H9 (cell line): ENCODE data around the gene NHSL1. TPM values are rescaled to one million over a fixed set of nuclear protein-coding genes. Genes with fewer than 3 reads are reported as not detected.

Experiments used
- DNase-seq: peaks from one replicate; pipeline ENCODE4 v3.0.0-alpha.2; 2017
- H2AFZ ChIP-seq: one replicate; pipeline ENCODE4 v1.6.1; 2013; ENCODE audit warnings: mild to moderate bottlenecking, low read length, control low read depth, moderate library complexity
- H2AK5ac ChIP-seq: 2 replicates; pipeline ENCODE4 v1.6.1; 2013; ENCODE audit warnings: low read length, control low read depth, mixed read lengths; ENCODE audit not compliant: insufficient read length
- H2BK120ac ChIP-seq: one replicate; pipeline ENCODE4 v1.6.1; 2013; ENCODE audit warnings: low read depth, mild to moderate bottlenecking, low read length, control low read depth, inconsistent platforms; ENCODE audit not compliant: poor library complexity, severe bottlenecking
- H2BK12ac ChIP-seq: 2 replicates; pipeline ENCODE4 v1.6.1; 2013; ENCODE audit warnings: low read length, control low read depth, mixed read lengths, low read depth; ENCODE audit not compliant: insufficient read length
- H2BK15ac ChIP-seq: 2 replicates; pipeline ENCODE4 v1.6.1; 2013; ENCODE audit warnings: low read depth, low read length, control low read depth
- H2BK20ac ChIP-seq: one replicate; pipeline ENCODE4 v1.6.1; 2013; ENCODE audit warnings: low read depth, mild to moderate bottlenecking, low read length, control low read depth, inconsistent platforms; ENCODE audit not compliant: poor library complexity, severe bottlenecking
- H2BK5ac ChIP-seq: 2 replicates; pipeline ENCODE4 v1.6.1; 2013; ENCODE audit warnings: low read length, control low read depth, mixed read lengths; ENCODE audit not compliant: insufficient read length
- H3K14ac ChIP-seq: 2 replicates; pipeline ENCODE4 v1.6.1; 2013; ENCODE audit warnings: low read length, control low read depth; ENCODE audit not compliant: insufficient read depth
- H3K18ac ChIP-seq: 2 replicates; pipeline ENCODE4 v1.6.1; 2013; ENCODE audit warnings: low read depth, mild to moderate bottlenecking, mixed read lengths, low read length, control low read depth; ENCODE audit not compliant: insufficient read length
- H3K23ac ChIP-seq: 2 replicates; pipeline ENCODE4 v1.6.1; 2013; ENCODE audit warnings: low read length, control low read depth, mixed read lengths, low read depth; ENCODE audit not compliant: insufficient read length
- H3K23me2 ChIP-seq: 2 replicates; pipeline ENCODE4 v1.6.1; 2013; ENCODE audit warnings: low read depth, mild to moderate bottlenecking, mixed read lengths, low read length, control low read depth; ENCODE audit not compliant: insufficient read length, poor library complexity, severe bottlenecking
- H3K27ac ChIP-seq: 2 replicates; pipeline ENCODE4 v1.5.1; 2013; ENCODE audit warnings: low read length, control low read depth, mixed read lengths, low read depth; ENCODE audit not compliant: insufficient read length
- H3K27me3 ChIP-seq: 2 replicates; pipeline ENCODE4 v1.6.1; 2013; ENCODE audit warnings: low read length, control low read depth, inconsistent platforms; ENCODE audit not compliant: insufficient read depth
- H3K4ac ChIP-seq: 2 replicates; pipeline ENCODE4 v1.6.1; 2013; ENCODE audit warnings: low read depth, mild to moderate bottlenecking, control low read depth, inconsistent platforms, low read length, moderate library complexity
- H3K4me1 ChIP-seq: 2 replicates; pipeline ENCODE4 v1.6.1; 2013; ENCODE audit warnings: low read length, control low read depth, inconsistent platforms; ENCODE audit not compliant: insufficient read depth
- H3K4me2 ChIP-seq: 2 replicates; pipeline ENCODE4 v1.6.1; 2013; ENCODE audit warnings: low read length, control low read depth, mixed read lengths; ENCODE audit not compliant: insufficient read length, insufficient read depth
- H3K56ac ChIP-seq: 2 replicates; pipeline ENCODE4 v1.6.1; 2013; ENCODE audit warnings: low read depth, mild to moderate bottlenecking, mixed read lengths, low read length, control low read depth; ENCODE audit not compliant: insufficient read length
- H3K79me1 ChIP-seq: 2 replicates; pipeline ENCODE4 v1.6.1; 2013; ENCODE audit warnings: low read depth, mild to moderate bottlenecking, moderate library complexity, low read length, control low read depth, inconsistent platforms; ENCODE audit not compliant: insufficient read depth, poor library complexity, severe bottlenecking
- H3K79me2 ChIP-seq: 2 replicates; pipeline ENCODE4 v1.6.1; 2013; ENCODE audit warnings: low read length, control low read depth, inconsistent platforms; ENCODE audit not compliant: insufficient read depth
- H3K9ac ChIP-seq: 2 replicates; pipeline ENCODE4 v1.6.1; 2013; ENCODE audit warnings: low read length, control low read depth, mixed read lengths; ENCODE audit not compliant: insufficient read length; ENCODE audit errors: extremely low read depth
- H3K9me3 ChIP-seq: one replicate; pipeline ENCODE4 v1.6.1; 2013; ENCODE audit warnings: low read depth, low read length, inconsistent platforms; ENCODE audit not compliant: control insufficient read depth
- H3T11ph ChIP-seq: one replicate; pipeline ENCODE4 v1.6.1; 2013; ENCODE audit warnings: mild to moderate bottlenecking, low read length, control low read depth, inconsistent platforms
- H4K20me1 ChIP-seq: one replicate; pipeline ENCODE4 v1.6.1; 2013; ENCODE audit not compliant: control insufficient read depth, insufficient read length, insufficient read depth
- H4K5ac ChIP-seq: 2 replicates; pipeline ENCODE4 v1.6.1; 2013; ENCODE audit warnings: low read depth, mild to moderate bottlenecking, mixed read lengths, low read length, control low read depth; ENCODE audit not compliant: insufficient read length
- H4K8ac ChIP-seq: replicated peaks from 2 replicates; pipeline ENCODE4 v1.6.1; 2013; ENCODE audit warnings: low read length, control low read depth, mixed read lengths, low read depth; ENCODE audit not compliant: insufficient read length
- H4K91ac ChIP-seq: 2 replicates; pipeline ENCODE4 v1.6.1; 2013; ENCODE audit warnings: low read depth, mild to moderate bottlenecking, moderate library complexity, mixed read lengths, low read length, control low read depth; ENCODE audit not compliant: insufficient read length
- H3K27ac Mint-ChIP-seq, 3 experiments: 2 replicates in 2 of 3; 3 replicates in 1 of 3; pipeline ENCODE4 v1.8.0; 2020 to 2021; ENCODE audit warnings: mixed read lengths in 3 of 3, mild to moderate bottlenecking in 1 of 3, moderate library complexity in 1 of 3
- H3K27me3 Mint-ChIP-seq: 2 replicates; pipeline ENCODE4 v1.8.0; 2021; ENCODE audit warnings: low read depth, mild to moderate bottlenecking, moderate library complexity, mixed read lengths
- H3K36me3 Mint-ChIP-seq, 3 experiments: 2 replicates in 2 of 3; 3 replicates in 1 of 3; pipeline ENCODE4 v1.8.0; 2020 to 2021; ENCODE audit warnings: low read depth in 3 of 3, mixed read lengths in 3 of 3; ENCODE audit not compliant: insufficient read depth in 1 of 3
- H3K4me1 Mint-ChIP-seq, 2 experiments: 2 replicates each; pipeline ENCODE4 v1.8.0; 2020; ENCODE audit warnings: mixed read lengths in 2 of 2
- H3K4me3 Mint-ChIP-seq, 2 experiments: 2 replicates in 1 of 2; 3 replicates in 1 of 2; pipeline ENCODE4 v1.8.0; 2020 to 2021; ENCODE audit warnings: mild to moderate bottlenecking in 2 of 2, mixed read lengths in 2 of 2, moderate library complexity in 1 of 2
- H3K9me3 Mint-ChIP-seq, 2 experiments: 2 replicates in 1 of 2; 3 replicates in 1 of 2; pipeline ENCODE4 v1.8.0; 2020; ENCODE audit warnings: mild to moderate bottlenecking in 2 of 2, mixed read lengths in 2 of 2, moderate library complexity in 1 of 2
- WGBS: extraction: QIAGEN DNeasy Blood & Tissue Kit; methylation state at CpG from one replicate; pipeline ENCODE4 v1.1.7; 2013; ENCODE audit warnings: missing lambda C conversion rate, low lambda C conversion rate, mixed read lengths; ENCODE audit not compliant: insufficient read length; ENCODE audit errors: extremely low coverage; 5-methylcytosine and 5-hydroxymethylcytosine counted together
- total RNA-seq: library from RNA; stranded (reverse); gene quantifications from 2 replicates; pipeline ENCODE4 v1.2.1, GENCODE V29; 2021
- TF ChIP-seq, protein P1 (sequence below): fragments of 200-600 bp; sonication (generic); conservative IDR thresholded peaks from 3 replicates; pipeline ENCODE4 v1.8.0; 2021; ENCODE audit warnings: antibody characterized with exemption, mild to moderate bottlenecking

NHSL1 gene
- total RNA-seq, 1 experiment from 2014 or later = 28.7 TPM

DNA sequence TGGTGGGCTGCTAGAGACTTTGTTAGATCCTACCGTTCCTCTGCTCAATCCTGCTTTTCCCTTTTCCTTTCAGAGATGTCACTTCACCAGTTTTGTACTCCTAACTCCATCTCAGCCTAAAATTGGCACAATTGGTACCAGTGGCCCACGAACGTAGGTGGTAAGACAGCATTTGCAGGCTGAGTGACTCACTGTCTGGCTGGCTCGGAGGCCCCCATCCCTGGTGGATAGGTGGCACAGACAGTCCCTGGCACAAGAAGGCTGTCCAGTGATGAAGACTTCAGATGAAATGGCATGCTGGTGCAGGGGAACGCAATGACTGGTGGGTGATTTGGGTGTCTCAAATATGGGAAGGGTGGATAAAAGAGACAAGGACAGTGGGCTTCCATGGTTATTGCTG, 84.2 kb downstream of the NHSL1 start:
- Histone ChIP-seq H3K14ac (no peak overlapping the region), H3K56ac (no peak overlapping the region), H4K91ac (no peak overlapping the region), H3K23ac (no peak overlapping the region), H3K27ac (no peak overlapping the region), H2BK20ac (no peak overlapping the region), H2BK15ac (no peak overlapping the region), H3K27me3 (no peaks in the 10 kb centered on the region), H3K79me1 (no peaks in the 10 kb centered on the region), H3K9me3 (no peaks in the 10 kb centered on the region), H3T11ph (no peak overlapping the region), H3K23me2 (no peaks in the 10 kb centered on the region), H2BK120ac (no peak overlapping the region), H2AK5ac (no peak overlapping the region), H2BK12ac (no peak overlapping the region), H4K8ac (no peak overlapping the region), H2BK5ac (no peak overlapping the region), H3K4ac (no peak overlapping the region), H2AFZ (no peak overlapping the region), H3K4me2 (no peak overlapping the region), H3K18ac (no peak overlapping the region), H3K79me2 (no peaks in the 10 kb centered on the region), H4K20me1 (no peaks in the 10 kb centered on the region), H3K4me1 (no peaks in the 10 kb centered on the region), H4K5ac (no peak overlapping the region), H3K9ac (no peak overlapping the region)
- TF ChIP-seq, protein P1, sequence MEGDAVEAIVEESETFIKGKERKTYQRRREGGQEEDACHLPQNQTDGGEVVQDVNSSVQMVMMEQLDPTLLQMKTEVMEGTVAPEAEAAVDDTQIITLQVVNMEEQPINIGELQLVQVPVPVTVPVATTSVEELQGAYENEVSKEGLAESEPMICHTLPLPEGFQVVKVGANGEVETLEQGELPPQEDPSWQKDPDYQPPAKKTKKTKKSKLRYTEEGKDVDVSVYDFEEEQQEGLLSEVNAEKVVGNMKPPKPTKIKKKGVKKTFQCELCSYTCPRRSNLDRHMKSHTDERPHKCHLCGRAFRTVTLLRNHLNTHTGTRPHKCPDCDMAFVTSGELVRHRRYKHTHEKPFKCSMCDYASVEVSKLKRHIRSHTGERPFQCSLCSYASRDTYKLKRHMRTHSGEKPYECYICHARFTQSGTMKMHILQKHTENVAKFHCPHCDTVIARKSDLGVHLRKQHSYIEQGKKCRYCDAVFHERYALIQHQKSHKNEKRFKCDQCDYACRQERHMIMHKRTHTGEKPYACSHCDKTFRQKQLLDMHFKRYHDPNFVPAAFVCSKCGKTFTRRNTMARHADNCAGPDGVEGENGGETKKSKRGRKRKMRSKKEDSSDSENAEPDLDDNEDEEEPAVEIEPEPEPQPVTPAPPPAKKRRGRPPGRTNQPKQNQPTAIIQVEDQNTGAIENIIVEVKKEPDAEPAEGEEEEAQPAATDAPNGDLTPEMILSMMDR = no peak
- Mint-ChIP-seq H3K4me1 (no peaks in the 10 kb centered on the region; a peak in 2 of 4 replicates), H3K4me3 (no peak overlapping the region), H3K36me3 (peaks cover 19 to 62% (median 57%) of the 10 kb centered on the region in 3 experiments; a peak in 6 of 7 replicates), H3K27me3 (no peaks in the 10 kb centered on the region), H3K27ac (no peak overlapping the region), H3K9me3 (no peaks in the 10 kb centered on the region; a peak in 1 of 5 replicates)
- no CpG with 5 or more reads among the region's 5 CpGs for WGBS
- no peak for DNase-seq
